ENCODE results near the gene FSD2.
"Not testable (repeated sequence)": the region's sequence is repeated elsewhere in the genome, so short reads cannot be mapped to it uniquely, and the experiment has no call there.

Gene FSD2

DNA sequence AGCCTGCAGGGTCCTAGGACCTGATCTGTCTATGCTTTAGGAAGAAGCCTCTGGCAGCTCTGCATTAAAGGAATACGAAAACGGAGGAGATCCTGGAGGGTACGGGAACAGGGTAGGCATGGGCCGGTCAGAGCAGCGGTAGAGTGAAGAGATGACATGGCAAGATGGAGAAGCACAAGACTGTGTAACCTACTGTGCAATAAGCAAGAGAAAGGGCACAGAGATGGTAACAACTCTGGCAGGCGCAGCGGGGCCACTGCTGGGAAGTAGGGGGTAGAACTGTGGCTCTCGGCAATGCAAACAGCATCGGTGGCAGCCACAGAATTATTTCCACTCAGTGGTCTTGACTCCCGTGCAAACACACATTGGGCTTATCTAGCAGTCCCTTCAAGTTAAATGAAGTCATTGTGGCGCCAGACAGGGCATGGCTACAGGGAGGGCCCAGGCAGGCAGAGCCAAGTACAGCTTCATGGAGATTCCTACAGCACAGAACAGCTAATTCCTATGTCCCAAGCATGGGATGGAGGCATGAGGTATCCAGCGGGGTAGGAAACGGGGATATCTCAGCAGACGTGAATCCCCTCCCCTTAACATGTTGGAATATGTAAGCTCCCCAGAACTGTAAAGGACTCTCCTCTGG, 32.3 kb upstream of the FSD2 start:
- no peak overlapping the region for H3K4me3 Mint-ChIP-seq
- peaks cover 9% of the 10 kb centered on the region for H3K4me1 Mint-ChIP-seq
- no peaks in the 10 kb centered on the region for H3K27me3 Mint-ChIP-seq
- peaks cover 74% of the 10 kb centered on the region for H3K36me3 Mint-ChIP-seq
- H3K9me3 Mint-ChIP-seq, result no peaks in the 10 kb centered on the region
- ATAC-seq, result no peak
- H3K27ac Mint-ChIP-seq, result no peak overlapping the region

DNA sequence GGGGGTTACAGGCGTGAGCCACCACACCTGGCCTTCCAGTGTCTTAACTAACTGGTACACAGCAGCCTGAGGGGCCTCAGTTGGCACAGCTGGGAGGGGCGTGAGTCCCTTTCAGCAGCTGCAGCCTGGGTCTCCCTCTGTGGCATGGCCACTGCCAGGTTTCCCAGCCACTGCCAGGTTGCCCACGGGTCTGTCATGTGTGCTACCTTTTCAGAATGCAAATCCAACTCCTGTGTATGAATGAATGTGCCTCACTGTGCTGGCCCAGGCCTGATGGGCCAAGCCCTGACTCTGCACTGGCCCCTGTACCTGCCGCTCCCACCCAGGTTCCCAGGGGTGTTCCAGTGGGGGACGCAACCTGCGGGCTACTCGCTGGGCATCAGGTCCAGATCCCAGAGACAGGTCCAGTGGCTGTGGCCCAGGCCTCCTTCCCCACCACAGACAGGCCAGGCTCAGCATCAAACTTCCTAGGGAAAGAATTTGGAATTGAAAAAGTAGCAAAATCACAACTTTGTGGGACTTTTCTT, 29.6 kb upstream of the FSD2 start:
- no peaks in the 10 kb centered on the region for H3K27me3 Mint-ChIP-seq
- ATAC-seq, result no peak
- H3K27ac Mint-ChIP-seq, result no peak overlapping the region
- H3K4me3 Mint-ChIP-seq, result no peak overlapping the region
- no peaks in the 10 kb centered on the region for H3K9me3 Mint-ChIP-seq
- H3K36me3 Mint-ChIP-seq, result peaks cover 93% of the 10 kb centered on the region
- H3K4me1 Mint-ChIP-seq, result peaks cover 21% of the 10 kb centered on the region

DNA sequence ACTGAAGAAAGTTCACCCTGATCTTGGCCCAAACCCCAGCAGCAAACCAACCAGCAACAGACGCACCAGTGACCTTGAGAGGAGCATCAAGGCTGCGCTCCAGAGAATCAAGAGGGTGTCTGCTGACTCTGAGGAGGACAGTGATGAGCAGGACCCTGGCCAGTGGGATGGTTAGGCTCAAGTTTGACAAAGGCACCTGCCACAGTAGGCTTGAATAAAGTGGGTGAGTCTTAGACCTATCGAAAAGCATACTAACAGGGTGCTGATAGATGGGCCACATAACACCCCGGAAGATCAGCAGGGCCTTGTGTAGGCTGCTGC, 27.5 kb upstream of the FSD2 start:
- Mint-ChIP-seq H3K4me1 (peaks cover 30% of the 10 kb centered on the region), H3K9me3 (no peaks in the 10 kb centered on the region), H3K4me3 (peak overlapping the region; percentile 56), H3K27me3 (no peaks in the 10 kb centered on the region), H3K36me3 (peaks cover 88% of the 10 kb centered on the region), H3K27ac (peak overlapping the region; percentile 90)
- no peak for ATAC-seq

DNA sequence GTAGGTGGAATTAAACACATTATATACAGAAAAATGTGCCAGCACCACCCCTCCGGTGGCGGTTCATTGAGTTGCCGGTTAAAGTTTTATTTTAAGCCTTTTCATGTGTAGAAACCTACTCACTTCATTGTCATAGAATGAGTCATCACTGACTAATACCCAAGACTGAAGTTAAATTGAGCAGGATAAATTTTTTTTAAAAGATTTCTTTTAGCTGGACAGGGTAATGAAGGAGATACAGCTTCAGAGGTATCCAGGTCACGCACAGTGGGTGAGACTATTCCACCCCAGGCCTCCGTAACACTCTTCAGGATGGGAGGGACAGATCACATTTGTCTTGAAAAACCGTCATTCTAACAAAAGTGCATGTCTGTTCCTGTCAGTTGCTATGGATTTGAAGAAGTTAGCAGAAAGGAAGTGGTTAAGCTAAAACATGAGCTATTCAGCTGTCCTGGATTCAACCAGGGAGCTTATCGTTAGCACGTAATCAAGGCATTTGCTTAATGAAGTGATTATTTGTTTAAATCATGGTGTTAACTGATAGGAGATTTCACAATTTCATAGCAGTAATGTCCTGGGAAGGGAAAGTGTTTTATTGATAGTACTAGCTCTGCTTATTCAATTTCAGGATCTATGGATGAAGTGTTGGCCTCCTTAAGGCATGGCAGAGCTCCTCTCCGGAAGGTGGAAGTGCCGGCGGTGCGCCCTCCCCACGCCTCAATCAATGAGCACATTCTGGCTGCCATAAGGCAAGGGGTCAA, 26.9 kb upstream of the FSD2 start:
- Mint-ChIP-seq H3K36me3 (peaks cover 88% of the 10 kb centered on the region), H3K27me3 (no peaks in the 10 kb centered on the region), H3K4me1 (peaks cover 30% of the 10 kb centered on the region), H3K4me3 (peak overlapping the region; percentile 56), H3K9me3 (no peaks in the 10 kb centered on the region), H3K27ac (peak overlapping the region; percentile 90)
- ATAC-seq, result peak; percentile 91

DNA sequence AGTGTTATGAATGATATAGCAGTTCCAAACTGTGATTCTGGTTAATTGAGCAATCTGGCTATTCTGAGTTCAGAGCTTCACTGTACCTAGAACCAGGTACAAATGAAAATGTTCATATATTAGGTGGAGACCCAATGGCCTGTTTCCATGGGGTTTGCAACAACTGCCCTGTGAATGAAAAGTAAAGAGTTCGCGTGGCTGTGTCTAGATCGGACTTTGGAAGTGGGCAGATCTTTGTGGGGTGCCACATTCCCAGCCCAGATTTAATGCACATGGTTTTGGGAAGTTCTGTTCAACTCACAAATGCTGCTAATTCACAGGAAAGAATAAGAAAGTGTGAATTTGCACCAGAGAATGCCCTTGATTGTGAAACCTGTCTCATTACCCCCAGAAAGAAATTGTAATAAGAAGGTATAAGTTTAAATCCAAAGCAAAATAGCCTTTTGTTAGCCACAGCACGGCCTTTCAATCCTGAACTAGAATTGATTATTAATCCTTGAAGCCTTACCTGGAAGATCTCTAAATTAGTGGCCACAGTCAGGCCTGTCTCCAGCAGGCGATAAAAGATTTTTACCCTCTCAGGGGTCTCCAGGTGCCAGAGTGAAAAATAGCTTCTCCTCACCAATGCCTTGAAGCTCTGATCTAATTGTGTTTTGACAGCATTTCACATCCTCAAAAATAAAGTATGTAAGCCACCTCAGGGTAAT, 26.2 kb upstream of the FSD2 start:
- Mint-ChIP-seq H3K4me3 (peak overlapping the region; percentile 56), H3K27ac (peak overlapping the region; percentile 90), H3K9me3 (no peaks in the 10 kb centered on the region), H3K36me3 (peaks cover 80% of the 10 kb centered on the region), H3K27me3 (no peaks in the 10 kb centered on the region), H3K4me1 (peaks cover 30% of the 10 kb centered on the region)
- no peak for ATAC-seq

DNA sequence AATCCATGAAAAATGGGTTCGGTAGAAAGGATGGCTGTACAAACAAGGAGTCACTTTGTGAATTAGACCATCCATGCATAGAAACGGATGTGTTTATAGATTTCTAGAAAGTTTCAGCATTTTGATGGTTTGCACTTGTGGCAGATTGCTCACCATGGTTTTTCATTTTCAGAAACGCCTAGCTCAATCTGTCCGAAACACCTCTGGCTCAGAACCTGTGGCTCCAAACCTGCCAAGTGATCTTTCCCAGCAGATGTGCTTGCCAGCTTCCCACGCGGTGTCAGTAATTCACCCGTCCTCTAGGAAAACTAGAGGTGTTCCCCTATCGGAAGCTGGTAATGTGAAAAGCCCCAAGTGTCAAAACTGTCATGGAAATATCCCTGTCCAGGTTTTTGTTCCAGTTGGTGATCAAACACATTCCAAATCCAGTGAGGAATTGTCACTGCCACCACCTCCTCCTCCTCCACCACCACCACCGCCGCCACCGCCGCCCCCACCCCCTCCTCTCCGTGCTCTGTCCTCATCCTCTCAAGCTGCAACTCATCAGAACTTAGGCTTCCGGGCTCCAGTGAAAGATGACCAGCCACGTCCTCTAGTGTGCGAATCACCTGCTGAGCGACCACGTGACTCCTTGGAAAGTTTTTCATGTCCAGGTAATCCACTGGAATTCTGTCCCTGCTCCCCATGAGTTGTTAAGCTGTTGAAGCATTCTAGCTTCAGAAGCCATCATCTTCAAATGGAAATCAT, 24.7 kb upstream of the FSD2 start:
- H3K27ac Mint-ChIP-seq, result no peak overlapping the region
- H3K27me3 Mint-ChIP-seq, result no peaks in the 10 kb centered on the region
- peaks cover 75% of the 10 kb centered on the region for H3K36me3 Mint-ChIP-seq
- no peaks in the 10 kb centered on the region for H3K9me3 Mint-ChIP-seq
- no peak for ATAC-seq
- no peak overlapping the region for H3K4me3 Mint-ChIP-seq
- peaks cover 30% of the 10 kb centered on the region for H3K4me1 Mint-ChIP-seq

DNA sequence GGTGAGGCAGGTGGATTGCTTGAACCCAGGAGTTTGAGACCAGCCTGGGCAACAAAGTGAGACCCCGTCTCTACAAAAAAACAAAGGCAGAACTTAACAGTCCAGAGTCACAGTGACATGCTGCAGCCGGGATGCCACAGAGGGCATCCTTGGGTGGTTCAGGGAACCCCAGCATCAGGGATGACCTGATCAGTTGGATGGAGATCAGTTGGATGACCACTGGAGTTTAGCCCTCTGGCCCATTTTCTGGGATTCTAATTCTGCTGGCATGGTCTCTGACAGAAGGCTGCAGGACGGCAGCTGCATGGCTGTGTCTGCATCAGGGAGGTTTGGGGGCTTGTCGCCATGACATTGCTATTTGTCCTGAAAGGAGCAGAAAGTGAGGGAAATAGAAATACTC, 23.4 kb upstream of the FSD2 start:
- Mint-ChIP-seq H3K4me1 (peaks cover 30% of the 10 kb centered on the region), H3K4me3 (no peak overlapping the region), H3K9me3 (no peaks in the 10 kb centered on the region), H3K36me3 (peaks cover 71% of the 10 kb centered on the region), H3K27ac (no peak overlapping the region), H3K27me3 (no peaks in the 10 kb centered on the region)
- ATAC-seq, result no peak

DNA sequence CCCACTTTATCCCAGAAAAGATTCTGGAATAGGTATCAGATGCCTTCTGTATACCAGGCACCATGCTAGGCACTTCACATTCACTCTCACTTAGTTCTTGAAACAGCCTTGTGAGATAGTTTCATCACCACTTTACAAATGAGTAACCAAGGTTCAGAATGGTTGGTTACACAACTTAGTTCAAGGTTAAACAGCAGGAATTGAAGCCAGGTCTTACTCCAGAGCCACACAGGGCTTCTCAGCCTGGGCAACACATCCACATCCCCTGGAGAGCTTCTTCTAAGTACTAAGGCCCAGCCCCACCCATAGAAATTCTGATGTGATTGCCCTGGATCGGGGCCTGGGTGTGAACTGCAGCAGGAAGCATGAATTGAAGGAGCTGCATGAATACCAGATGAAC, 22.2 kb upstream of the FSD2 start:
- H3K4me3 Mint-ChIP-seq, result no peak overlapping the region
- no peaks in the 10 kb centered on the region for H3K27me3 Mint-ChIP-seq
- no peak for ATAC-seq
- H3K4me1 Mint-ChIP-seq, result peaks cover 26% of the 10 kb centered on the region
- H3K9me3 Mint-ChIP-seq, result no peaks in the 10 kb centered on the region
- no peak overlapping the region for H3K27ac Mint-ChIP-seq
- peaks cover 60% of the 10 kb centered on the region for H3K36me3 Mint-ChIP-seq

DNA sequence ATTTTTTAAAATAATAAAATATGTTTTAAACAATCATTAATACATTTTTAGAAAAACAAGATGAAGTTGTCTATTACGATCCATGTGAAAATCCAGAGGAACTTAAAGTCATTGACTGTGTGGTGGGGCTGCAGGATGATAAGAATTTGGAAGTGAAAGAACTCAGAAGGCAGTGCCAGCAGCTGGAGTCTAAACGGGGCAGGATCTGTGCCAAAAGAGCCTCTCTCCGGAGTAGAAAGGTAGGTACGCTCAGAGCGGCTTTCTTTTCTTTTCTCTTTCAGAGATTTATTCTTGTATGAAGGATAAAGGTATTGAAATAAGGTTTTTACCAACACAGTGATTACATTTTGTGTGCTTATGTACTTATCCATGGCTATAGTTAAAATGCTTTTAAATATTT, 17.2 kb upstream of the FSD2 start:
- H3K27me3 Mint-ChIP-seq, result no peaks in the 10 kb centered on the region
- H3K9me3 Mint-ChIP-seq, result no peaks in the 10 kb centered on the region
- no peak overlapping the region for H3K27ac Mint-ChIP-seq
- peaks cover 43% of the 10 kb centered on the region for H3K36me3 Mint-ChIP-seq
- H3K4me3 Mint-ChIP-seq, result no peak overlapping the region
- ATAC-seq, result no peak
- no peaks in the 10 kb centered on the region for H3K4me1 Mint-ChIP-seq

DNA sequence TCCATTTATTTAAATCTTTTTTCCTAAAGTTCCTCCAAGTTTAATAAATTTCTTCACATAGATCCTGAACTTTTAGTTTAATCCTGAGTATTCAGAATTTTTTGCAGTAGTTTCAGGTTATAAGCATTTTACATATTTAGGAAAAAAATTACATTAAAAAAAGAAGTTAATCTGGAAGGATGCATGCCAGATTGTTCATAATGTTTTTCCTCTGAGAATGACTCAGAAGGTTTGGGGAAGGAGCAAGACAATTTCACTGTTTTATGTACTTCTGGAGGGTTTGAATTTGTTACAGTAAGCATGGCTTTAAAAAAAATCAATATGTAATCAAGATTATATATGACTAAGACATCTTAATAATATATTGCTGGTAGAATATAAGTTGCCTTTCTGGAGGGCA, 16.0 kb upstream of the FSD2 start:
- H3K4me3 Mint-ChIP-seq, ATAC-seq, H3K9me3 Mint-ChIP-seq, H3K27ac Mint-ChIP-seq, H3K27me3 Mint-ChIP-seq, H3K4me1 Mint-ChIP-seq: not testable (repeated sequence)
- H3K36me3 Mint-ChIP-seq, result peaks cover 45% of the 10 kb centered on the region

DNA sequence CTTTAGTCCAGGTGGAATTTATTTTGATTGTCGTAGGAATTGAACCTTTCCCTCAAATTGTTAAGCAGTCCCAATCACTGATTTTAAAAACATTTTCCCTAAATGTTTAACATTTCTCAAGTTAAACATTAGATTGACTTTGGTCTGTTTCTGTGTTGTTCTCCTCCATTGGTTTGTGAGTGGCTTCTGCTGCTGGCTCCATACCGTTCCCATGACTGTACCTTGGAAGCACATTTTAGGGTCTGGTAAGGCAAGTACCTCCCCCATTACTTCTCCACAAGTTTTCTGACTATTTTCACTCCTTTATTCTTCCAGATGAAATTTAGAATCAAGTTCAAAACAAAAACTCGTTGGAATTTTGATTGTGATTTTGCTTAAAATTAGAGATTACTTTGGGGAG, 15.5 kb upstream of the FSD2 start:
- H3K27me3 Mint-ChIP-seq, H3K4me3 Mint-ChIP-seq, H3K27ac Mint-ChIP-seq, H3K9me3 Mint-ChIP-seq, H3K4me1 Mint-ChIP-seq, ATAC-seq: not testable (repeated sequence)
- peaks cover 45% of the 10 kb centered on the region for H3K36me3 Mint-ChIP-seq

DNA sequence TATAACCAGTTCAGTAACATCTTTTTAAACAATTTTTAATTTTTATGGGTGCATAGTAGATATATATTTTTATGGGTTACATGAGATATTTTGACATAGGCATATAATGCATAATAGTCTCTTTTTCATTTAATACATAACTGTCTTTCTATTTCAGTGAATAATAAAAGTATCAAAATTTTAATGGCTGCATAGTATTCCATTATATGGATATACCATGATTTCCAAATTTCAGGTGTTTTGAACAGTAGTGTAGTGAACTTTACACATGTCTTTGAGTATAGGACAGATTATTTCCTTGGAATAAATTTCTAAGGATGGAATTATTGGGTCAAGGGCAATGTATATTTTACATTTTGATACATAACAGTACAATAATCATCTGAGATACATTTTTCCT, 14.3 kb upstream of the FSD2 start:
- H3K9me3 Mint-ChIP-seq, result no peaks in the 10 kb centered on the region
- peaks cover 45% of the 10 kb centered on the region for H3K36me3 Mint-ChIP-seq
- no peaks in the 10 kb centered on the region for H3K27me3 Mint-ChIP-seq
- ATAC-seq, result no peak
- H3K27ac Mint-ChIP-seq, result no peak overlapping the region
- H3K4me3 Mint-ChIP-seq, result no peak overlapping the region
- H3K4me1 Mint-ChIP-seq, result peaks cover 7% of the 10 kb centered on the region

DNA sequence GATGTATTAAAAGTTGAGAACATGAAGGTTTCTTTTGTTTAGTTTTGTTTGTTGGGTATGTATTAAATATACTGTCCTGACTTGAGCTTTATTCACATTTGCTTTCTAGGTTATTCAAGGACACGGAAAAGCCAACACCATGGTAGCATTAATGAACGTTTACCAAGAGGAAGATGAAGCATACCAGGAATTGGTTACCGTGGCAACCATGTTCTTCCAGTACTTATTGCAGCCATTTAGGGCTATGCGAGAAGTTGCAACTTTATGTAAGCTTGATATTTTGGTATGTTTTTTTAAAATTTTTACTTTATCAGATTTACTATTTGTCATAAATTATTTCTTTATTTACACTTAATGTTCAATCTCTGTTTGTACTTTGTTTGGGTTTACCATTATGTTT, 7.1 kb upstream of the FSD2 start:
- H3K27ac Mint-ChIP-seq, result peak overlapping the region; percentile 88

DNA sequence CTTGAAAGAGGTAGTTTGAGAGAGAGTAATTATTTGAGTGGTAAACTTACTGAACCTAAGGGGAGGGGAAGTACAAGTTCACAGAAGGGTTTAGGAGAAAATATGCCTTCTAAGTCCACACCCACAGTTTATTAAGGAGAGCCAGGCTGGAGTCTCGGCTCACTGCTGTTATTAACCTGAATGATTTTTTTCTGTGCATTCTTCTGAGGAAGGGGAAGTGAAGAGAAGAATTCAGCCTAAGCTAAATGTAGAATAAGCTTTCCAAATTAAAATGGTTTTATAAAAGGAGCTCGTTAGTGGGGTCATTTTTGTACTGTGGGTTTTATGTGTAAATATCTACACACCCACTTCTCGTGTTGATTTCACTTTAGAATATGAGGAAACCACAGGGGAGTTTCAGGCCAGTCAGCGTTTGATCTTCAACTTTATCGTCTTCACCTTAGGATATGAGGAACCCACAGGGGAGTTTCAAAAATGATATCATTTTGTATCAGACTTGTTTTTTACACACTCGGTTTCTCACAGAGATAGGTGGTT, 5.1 kb upstream of the FSD2 start:
- H3K27me3 Mint-ChIP-seq, result no peaks in the 10 kb centered on the region
- peaks cover 46% of the 10 kb centered on the region for H3K4me1 Mint-ChIP-seq
- peaks cover 3% of the 10 kb centered on the region for H3K9me3 Mint-ChIP-seq
- peak overlapping the region; percentile 88 for H3K27ac Mint-ChIP-seq
- peak overlapping the region; percentile 84 for H3K4me3 Mint-ChIP-seq
- ATAC-seq, result peak; percentile 3
- H3K36me3 Mint-ChIP-seq, result peaks cover 26% of the 10 kb centered on the region

More for the DNA sequence above, 7.1 kb upstream of the FSD2 start:
- Mint-ChIP-seq H3K36me3 (peaks cover 37% of the 10 kb centered on the region), H3K4me3 (peak overlapping the region; percentile 84), H3K9me3 (no peaks in the 10 kb centered on the region), H3K27me3 (no peaks in the 10 kb centered on the region), H3K4me1 (peaks cover 34% of the 10 kb centered on the region)
- ATAC-seq, result no peak

Measured in stimulated activated memory B cell treated with anti-CD40 and anti-IgM and Interleukin-4, amounts not matched to agents 10 μg/mL and 1 μg/mL and 100 μg/mL, for 72 hours (primary cell).